C4-2B (cell line): Measurements from ENCODE around the gene APP.

Experiments
- H3K27ac ChIP-seq: fragments of 450-650 bp; 2 replicates; pipeline ENCODE4 v1.5.1; 2017
- ZFX ChIP-seq: fragments of 450-650 bp; IDR thresholded peaks from 2 replicates; pipeline ENCODE4 v1.6.1; 2017
- TF ChIP-seq, protein P1 (sequence below): fragments of 450-650 bp; conservative IDR thresholded peaks from 2 replicates; pipeline ENCODE4 v1.5.1; 2017; ENCODE audit warnings: mild to moderate bottlenecking

The APP gene

DNA sequence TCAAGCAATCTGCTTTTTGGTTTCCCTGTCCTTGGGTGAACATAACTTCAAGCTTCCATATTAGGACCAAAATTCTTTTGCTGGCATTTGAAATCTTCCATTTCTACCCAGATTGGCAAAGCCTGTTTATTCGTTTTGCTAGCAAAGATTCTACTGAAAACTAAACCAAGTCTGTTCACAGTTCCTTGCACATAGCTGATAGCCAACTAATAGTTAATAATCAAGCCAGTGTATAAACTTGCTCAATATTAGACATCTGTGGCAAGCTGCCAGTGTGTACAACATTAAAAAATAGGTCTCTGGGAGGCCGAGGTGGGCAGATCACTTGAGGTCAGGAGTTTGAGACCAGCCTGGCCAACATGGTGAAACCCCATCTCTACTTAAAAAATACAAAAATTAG, 6.3 kb downstream of the APP start:
- H3K27ac ChIP-seq = no peak overlapping the region
- TF ChIP-seq, protein P1, sequence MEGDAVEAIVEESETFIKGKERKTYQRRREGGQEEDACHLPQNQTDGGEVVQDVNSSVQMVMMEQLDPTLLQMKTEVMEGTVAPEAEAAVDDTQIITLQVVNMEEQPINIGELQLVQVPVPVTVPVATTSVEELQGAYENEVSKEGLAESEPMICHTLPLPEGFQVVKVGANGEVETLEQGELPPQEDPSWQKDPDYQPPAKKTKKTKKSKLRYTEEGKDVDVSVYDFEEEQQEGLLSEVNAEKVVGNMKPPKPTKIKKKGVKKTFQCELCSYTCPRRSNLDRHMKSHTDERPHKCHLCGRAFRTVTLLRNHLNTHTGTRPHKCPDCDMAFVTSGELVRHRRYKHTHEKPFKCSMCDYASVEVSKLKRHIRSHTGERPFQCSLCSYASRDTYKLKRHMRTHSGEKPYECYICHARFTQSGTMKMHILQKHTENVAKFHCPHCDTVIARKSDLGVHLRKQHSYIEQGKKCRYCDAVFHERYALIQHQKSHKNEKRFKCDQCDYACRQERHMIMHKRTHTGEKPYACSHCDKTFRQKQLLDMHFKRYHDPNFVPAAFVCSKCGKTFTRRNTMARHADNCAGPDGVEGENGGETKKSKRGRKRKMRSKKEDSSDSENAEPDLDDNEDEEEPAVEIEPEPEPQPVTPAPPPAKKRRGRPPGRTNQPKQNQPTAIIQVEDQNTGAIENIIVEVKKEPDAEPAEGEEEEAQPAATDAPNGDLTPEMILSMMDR = no peak
- TF ChIP-seq ZFX = no peak

DNA sequence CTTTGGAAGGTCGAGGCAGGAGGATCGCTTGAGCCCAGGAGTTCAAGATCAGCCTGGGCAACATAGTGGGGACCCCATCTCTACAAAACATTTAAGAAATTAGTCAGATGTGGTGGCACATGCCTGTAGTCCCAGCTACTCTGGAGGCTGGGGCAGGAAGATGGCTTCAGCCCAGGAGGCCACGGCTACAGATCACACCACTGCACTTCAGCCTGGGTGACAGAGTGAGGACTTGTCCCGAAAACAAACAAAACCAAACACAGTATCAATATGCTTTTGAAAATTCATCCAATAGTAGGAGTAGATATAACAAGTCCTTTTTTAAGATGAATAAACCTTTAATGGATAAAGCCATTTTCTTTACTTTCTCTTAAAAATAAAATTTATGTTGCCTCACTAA, 8.5 kb downstream of the APP start:
- TF ChIP-seq, protein P1 = no peak
- TF ChIP-seq ZFX = no peak
- H3K27ac ChIP-seq = no peak overlapping the region

DNA sequence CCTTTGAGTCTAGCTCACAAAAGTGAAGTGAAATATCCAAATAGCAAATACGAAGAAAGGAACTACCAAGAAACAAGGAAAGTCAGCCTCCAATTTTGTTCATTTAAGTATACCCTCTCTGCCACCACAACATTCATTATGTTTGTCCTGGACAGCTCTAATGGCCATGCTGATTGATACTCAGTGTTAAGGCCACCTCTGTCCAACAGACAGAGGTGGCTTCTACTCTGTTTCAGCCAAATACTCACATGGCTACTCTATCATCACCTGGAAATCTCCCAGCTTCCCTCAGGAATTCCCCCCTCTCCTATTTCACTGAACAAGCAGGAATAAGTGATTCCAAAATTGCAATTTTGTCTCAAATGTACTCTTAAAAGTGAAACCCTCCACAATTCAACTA, 10.7 kb downstream of the APP start:
- H3K27ac ChIP-seq = no peak overlapping the region
- TF ChIP-seq ZFX = no peak
- TF ChIP-seq, protein P1 = no peak

DNA sequence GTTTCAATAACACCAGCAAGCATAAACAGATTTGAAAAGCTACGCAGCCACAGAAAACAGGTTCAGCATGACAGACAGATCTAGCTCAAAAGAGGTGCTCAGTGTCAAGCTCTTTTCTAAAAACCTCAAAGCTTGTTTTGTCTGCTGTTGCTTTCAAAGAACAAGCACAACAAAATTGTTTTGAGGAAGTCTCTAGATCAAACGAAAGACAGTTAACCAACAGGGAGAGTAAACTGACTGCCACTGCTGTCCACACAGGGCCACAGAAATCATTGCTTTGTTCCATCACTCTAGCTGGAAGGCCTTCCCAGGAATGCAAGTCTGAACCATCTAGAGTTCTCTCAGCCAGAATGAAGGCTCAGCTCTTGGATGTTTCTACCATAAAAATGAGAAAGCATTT, 12.8 kb downstream of the APP start:
- H3K27ac ChIP-seq = peak overlapping the region; percentile 46; the same call in 1 of the 2 replicates
- TF ChIP-seq, protein P1 = no peak
- TF ChIP-seq ZFX = no peak

DNA sequence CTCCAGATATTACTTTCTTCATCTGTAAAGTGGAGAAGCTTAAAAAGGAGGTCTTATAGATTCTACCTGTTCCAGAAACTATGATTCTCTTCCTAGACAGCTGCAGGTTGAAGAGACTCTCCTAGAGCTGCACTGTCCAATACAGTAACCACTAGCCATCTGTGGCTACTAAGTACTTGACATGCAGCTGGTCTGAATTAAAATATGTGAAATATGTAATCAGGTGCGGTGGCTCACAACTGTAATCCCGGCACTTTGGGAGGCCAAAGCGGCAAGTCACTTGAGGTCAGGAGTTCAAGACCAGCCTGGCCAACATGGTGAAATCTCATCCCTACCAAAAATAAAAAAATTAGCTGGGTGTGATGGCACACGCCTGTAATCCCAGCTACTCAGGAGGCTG, 15.8 kb downstream of the APP start:
- TF ChIP-seq, protein P1 = no peak
- TF ChIP-seq ZFX = no peak
- H3K27ac ChIP-seq = no peak overlapping the region

DNA sequence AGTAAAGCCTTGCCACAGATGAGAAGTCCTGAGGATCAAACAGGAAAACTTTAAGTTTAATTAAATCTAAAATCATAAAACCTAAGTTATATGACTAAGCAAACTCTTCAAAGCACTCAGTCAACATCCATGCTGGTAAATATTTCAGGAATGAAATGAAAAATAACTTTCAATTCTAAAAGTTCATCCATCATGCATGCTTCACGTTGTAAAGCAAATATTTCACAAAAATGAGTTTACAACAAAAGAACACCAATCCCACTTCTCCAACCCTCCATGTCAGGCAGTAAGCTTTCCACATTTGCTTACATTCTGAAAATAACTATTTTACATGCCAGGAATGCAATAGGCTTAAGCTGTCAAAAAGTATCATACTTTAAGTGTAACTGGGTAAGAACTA, 16.8 kb downstream of the APP start:
- TF ChIP-seq, protein P1 = no peak
- TF ChIP-seq ZFX = no peak
- H3K27ac ChIP-seq = no peak overlapping the region

DNA sequence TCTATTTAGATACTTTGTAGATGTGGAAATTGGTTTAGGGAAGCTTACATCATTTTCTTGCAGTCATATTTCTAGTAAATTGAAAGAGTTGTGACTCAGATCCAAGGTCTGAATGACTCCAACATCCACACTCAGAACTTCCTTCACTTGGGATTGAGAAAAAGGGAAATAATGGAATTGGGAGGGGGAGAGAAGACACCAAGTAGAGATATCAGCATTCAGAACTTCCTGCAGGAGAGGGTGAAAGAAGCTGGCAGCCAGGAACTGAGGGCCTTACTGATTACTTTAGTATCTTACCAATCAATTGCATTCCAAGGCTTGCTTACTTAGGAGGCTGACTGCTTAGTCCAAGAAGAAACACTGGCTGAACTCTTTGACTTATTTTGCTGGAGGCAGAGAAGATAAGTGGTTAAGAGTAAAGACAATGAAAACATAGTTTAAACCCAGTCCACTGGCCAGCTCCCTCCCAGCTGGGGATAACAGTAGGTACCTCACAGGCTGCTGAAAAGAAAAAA, 21.7 kb downstream of the APP start:
- TF ChIP-seq, protein P1 = no peak
- no peak for TF ChIP-seq ZFX
- H3K27ac ChIP-seq = no peak overlapping the region
